MM.1S (cell line): ENCODE data around the gene LOX.

Experiments used
- DNase-seq: peaks from one replicate; pipeline ENCODE4 v3.0.0-alpha.2; 2015
- H2AFZ ChIP-seq: fragments of 300-600 bp; sonication (generic); 2 replicates; pipeline ENCODE4 v1.6.0; 2016; ENCODE audit warnings: antibody characterized with exemption, low read length
- H3F3A ChIP-seq: fragments of 300-600 bp; sonication (generic); 2 replicates; pipeline ENCODE4 v1.6.1; 2016; ENCODE audit warnings: mild to moderate bottlenecking, antibody characterized with exemption, low read length, moderate library complexity, mixed read lengths; ENCODE audit not compliant: insufficient read depth
- H3K27ac ChIP-seq: fragments of 300-600 bp; sonication (generic); 2 replicates; pipeline ENCODE4 v1.5.1; 2016; ENCODE audit warnings: mild to moderate bottlenecking, low read length
- H3K27me3 ChIP-seq: fragments of 300-600 bp; sonication (generic); replicated peaks from 2 replicates; pipeline ENCODE4 v1.6.0; 2016; ENCODE audit warnings: low read length; ENCODE audit not compliant: insufficient read depth
- H3K36me3 ChIP-seq: fragments of 300-600 bp; sonication (generic); replicated peaks from 2 replicates; pipeline ENCODE4 v1.6.1; 2016; ENCODE audit warnings: mild to moderate bottlenecking, low read length, mixed read lengths; ENCODE audit not compliant: insufficient read depth
- H3K4me1 ChIP-seq: fragments of 300-600 bp; sonication (generic); 2 replicates; pipeline ENCODE4 v1.6.1; 2016; ENCODE audit warnings: low read length, mixed read lengths
- H3K4me2 ChIP-seq: fragments of 300-600 bp; sonication (generic); 2 replicates; pipeline ENCODE4 v1.6.0; 2016; ENCODE audit warnings: low read depth, low read length
- H3K4me3 ChIP-seq: fragments of 300-600 bp; sonication (generic); 2 replicates; pipeline ENCODE4 v1.5.1; 2016; ENCODE audit warnings: low read length, mixed read lengths
- H3K79me2 ChIP-seq: fragments of 300-600 bp; sonication (generic); 2 replicates; pipeline ENCODE4 v1.6.1; 2016; ENCODE audit warnings: mixed run types, low read length, mixed read lengths
- H3K9ac ChIP-seq: fragments of 300-600 bp; sonication (generic); 2 replicates; pipeline ENCODE4 v1.6.1; 2016; ENCODE audit warnings: low read length, mixed read lengths
- H3K9me2 ChIP-seq: fragments of 300-600 bp; sonication (generic); replicated peaks from 2 replicates; pipeline ENCODE4 v1.6.1; 2016; ENCODE audit warnings: mild to moderate bottlenecking, low read length, mixed read lengths; ENCODE audit not compliant: insufficient read depth
- H3K9me3 ChIP-seq: fragments of 300-600 bp; sonication (generic); replicated peaks from 2 replicates; pipeline ENCODE4 v1.6.1; 2016; ENCODE audit warnings: mild to moderate bottlenecking, low read length, mixed read lengths; ENCODE audit not compliant: insufficient read depth
- H4K20me1 ChIP-seq: fragments of 300-600 bp; sonication (generic); 2 replicates; pipeline ENCODE4 v1.6.1; 2016; ENCODE audit warnings: mild to moderate bottlenecking, low read length, moderate library complexity, mixed read lengths; ENCODE audit not compliant: insufficient read depth
- CTCF ChIP-seq: fragments of 300-600 bp; sonication (generic); IDR thresholded peaks from 2 replicates; pipeline ENCODE4 v1.5.1; 2016; ENCODE audit warnings: antibody characterized with exemption, low read length, mixed read lengths
- EZH2 ChIP-seq: fragments of 300-600 bp; sonication (generic); optimal IDR thresholded peaks from 2 replicates; pipeline ENCODE3; 2017; ENCODE audit warnings: low read depth, mild to moderate bottlenecking, antibody characterized with exemption, low read length, mixed read lengths
- EZH2phosphoT487 ChIP-seq: fragments of 300-600 bp; sonication (generic); IDR thresholded peaks from 2 replicates; pipeline ENCODE4 v1.6.1; 2018; ENCODE audit warnings: antibody characterized with exemption, low read length

LOX gene

GRCh38 chr5:122077366-122078115 lies 518 bp downstream of the LOX start:
- Histone ChIP-seq H3K9ac (no peak overlapping the region; the same call in 1 of the 2 replicates), H3K4me3 (peak overlapping the region; percentile 65), H2AFZ (peak overlapping the region; percentile 88), H3K9me2 (no peaks in the 10 kb centered on the region), H3K4me2 (peak overlapping the region; percentile 97), H3K36me3 (no peaks in the 10 kb centered on the region), H3F3A (no peaks in the 10 kb centered on the region), H3K4me1 (no peaks in the 10 kb centered on the region), H4K20me1 (no peaks in the 10 kb centered on the region), H3K9me3 (no peaks in the 10 kb centered on the region), H3K27ac (no peak overlapping the region), H3K27me3 (no peaks in the 10 kb centered on the region), H3K79me2 (no peaks in the 10 kb centered on the region)
- DNase-seq = no peak
- TF ChIP-seq EZH2 (no peak), EZH2phosphoT487 (no peak), CTCF (no peak)

GRCh38 chr5:122076669-122077365 lies 1.2 kb downstream of the LOX start:
- Histone ChIP-seq H3F3A (no peaks in the 10 kb centered on the region), H3K4me3 (peak overlapping the region; percentile 65), H4K20me1 (no peaks in the 10 kb centered on the region), H3K79me2 (no peaks in the 10 kb centered on the region), H3K9me2 (no peaks in the 10 kb centered on the region), H3K36me3 (no peaks in the 10 kb centered on the region), H3K9me3 (no peaks in the 10 kb centered on the region), H3K4me2 (peak overlapping the region; percentile 97), H3K27me3 (no peaks in the 10 kb centered on the region), H3K9ac (no peak overlapping the region; the same call in 1 of the 2 replicates), H2AFZ (peak overlapping the region; percentile 88), H3K4me1 (no peaks in the 10 kb centered on the region), H3K27ac (no peak overlapping the region)
- peak; percentile 67 for DNase-seq
- TF ChIP-seq EZH2phosphoT487 (no peak), CTCF (peak; percentile 76)

- Histone ChIP-seq H3F3A (no peaks in the 10 kb centered on the region), H3K9me3 (no peaks in the 10 kb centered on the region), H4K20me1 (no peaks in the 10 kb centered on the region), H3K27me3 (no peaks in the 10 kb centered on the region), H3K9me2 (no peaks in the 10 kb centered on the region), H3K4me3 (no peak overlapping the region), H3K79me2 (no peaks in the 10 kb centered on the region), H3K4me2 (no peak overlapping the region), H3K9ac (no peak overlapping the region), H3K4me1 (no peaks in the 10 kb centered on the region), H2AFZ (no peak overlapping the region), H3K27ac (no peak overlapping the region), H3K36me3 (no peaks in the 10 kb centered on the region)
- no peak for TF ChIP-seq EZH2
- TF ChIP-seq CTCF = no peak
- no peak for TF ChIP-seq EZH2phosphoT487
- no peak for DNase-seq
Observed at GRCh38 chr5:122076050-122076461, 2.0 kb downstream of the LOX start.
